T-helper 1 cell treated with Interleukin-12 subunit alpha and Interleukin-12 subunit beta and Interleukin-4 antibody, amounts not matched to agents 30 μg/mL and 1 μg/mL, for 36 hours (primary cell): Measurements from ENCODE around the gene ZMYND15.
A peak's percentile ranks its signal among the peaks of the same experiment; 100 is the strongest.
"Not testable (repeated sequence)": the region's sequence is repeated elsewhere in the genome, so short reads cannot be mapped to it uniquely, and the experiment has no call there.

Experiments
- H3K27ac Mint-ChIP-seq: one replicate; pipeline ENCODE4 v1.8.0; 2021; ENCODE audit warnings: mild to moderate bottlenecking, mixed read lengths
- H3K27me3 Mint-ChIP-seq: one replicate; pipeline ENCODE4 v1.8.0; 2021; ENCODE audit warnings: low read depth, mixed read lengths
- H3K36me3 Mint-ChIP-seq: one replicate; pipeline ENCODE4 v1.8.0; 2021; ENCODE audit warnings: low read depth, mixed read lengths
- H3K4me1 Mint-ChIP-seq: one replicate; pipeline ENCODE4 v1.8.0; 2021; ENCODE audit warnings: low read depth, mixed read lengths
- H3K4me3 Mint-ChIP-seq: one replicate; pipeline ENCODE4 v1.8.0; 2021; ENCODE audit warnings: mild to moderate bottlenecking, moderate library complexity, mixed read lengths
- H3K9me3 Mint-ChIP-seq: one replicate; pipeline ENCODE4 v1.8.0; 2021; ENCODE audit warnings: mixed read lengths

Gene ZMYND15, protein sequence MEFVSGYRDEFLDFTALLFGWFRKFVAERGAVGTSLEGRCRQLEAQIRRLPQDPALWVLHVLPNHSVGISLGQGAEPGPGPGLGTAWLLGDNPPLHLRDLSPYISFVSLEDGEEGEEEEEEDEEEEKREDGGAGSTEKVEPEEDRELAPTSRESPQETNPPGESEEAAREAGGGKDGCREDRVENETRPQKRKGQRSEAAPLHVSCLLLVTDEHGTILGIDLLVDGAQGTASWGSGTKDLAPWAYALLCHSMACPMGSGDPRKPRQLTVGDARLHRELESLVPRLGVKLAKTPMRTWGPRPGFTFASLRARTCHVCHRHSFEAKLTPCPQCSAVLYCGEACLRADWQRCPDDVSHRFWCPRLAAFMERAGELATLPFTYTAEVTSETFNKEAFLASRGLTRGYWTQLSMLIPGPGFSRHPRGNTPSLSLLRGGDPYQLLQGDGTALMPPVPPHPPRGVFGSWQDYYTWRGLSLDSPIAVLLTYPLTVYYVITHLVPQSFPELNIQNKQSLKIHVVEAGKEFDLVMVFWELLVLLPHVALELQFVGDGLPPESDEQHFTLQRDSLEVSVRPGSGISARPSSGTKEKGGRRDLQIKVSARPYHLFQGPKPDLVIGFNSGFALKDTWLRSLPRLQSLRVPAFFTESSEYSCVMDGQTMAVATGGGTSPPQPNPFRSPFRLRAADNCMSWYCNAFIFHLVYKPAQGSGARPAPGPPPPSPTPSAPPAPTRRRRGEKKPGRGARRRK

DNA sequence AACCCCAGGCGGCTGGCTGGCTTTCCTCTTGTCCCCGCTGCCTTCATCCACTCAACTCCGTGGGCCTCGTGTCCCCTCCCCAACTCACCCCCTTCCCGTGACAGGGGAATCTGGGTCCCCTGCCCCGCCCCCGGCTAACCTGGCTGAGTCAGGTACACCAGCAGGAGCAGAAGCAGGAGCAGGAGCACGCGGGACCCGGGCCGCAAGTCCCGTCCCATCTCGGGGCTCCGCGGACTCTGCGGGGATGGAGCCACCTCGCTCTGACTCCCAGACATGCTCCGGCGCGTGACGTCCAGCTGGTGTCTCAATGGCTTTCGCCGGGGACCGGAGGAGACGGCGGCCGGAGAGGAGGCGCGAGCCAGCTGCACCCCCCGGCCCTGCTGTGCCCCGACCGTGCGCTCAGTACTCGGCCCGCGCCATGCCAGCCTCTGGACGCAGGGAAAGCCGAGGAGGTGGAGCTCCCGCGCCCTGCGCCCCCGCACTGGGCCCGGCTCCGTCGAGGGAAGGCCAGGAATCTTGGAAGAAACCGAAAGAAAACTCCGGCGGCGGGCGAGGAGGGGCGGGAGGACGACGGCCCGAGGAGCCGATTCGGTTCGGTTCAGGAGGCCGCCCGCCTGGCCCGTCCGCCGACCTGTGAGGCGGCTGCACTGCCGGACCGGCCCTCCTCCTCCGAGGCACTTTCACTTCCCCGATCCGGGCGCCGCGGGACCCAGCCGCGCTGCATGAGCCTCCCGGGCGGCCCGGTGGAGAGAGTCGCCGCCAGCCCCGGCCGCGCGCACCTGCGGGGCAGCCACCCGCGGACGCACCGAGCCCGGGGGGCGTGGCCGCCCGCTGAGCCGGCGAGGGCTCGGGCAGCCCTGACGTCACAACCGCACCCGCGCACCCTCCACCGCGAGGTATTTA, at the start of gene ZMYND15, which contains the start of gene CXCL16:
TSS of gene ZMYND15 (plus strand) at position 712 of the 903 bp plus-strand sequence. CDS start 716 bp downstream, outside the sequence.
TSS of gene CXCL16 (minus strand) at position 807 of the 903 bp plus-strand sequence. CDS start at position 218, 589 bp downstream.
- Mint-ChIP-seq H3K36me3 (peaks cover 7% of the 10 kb centered on the region), H3K9me3 (no peaks in the 10 kb centered on the region), H3K27ac (peak within 1 kb of the TSS; percentile 53), H3K27me3 (peaks cover 41% of the 10 kb centered on the region), H3K4me1 (peaks cover 23% of the 10 kb centered on the region), H3K4me3 (peak within 1 kb of the TSS; percentile 85)

DNA sequence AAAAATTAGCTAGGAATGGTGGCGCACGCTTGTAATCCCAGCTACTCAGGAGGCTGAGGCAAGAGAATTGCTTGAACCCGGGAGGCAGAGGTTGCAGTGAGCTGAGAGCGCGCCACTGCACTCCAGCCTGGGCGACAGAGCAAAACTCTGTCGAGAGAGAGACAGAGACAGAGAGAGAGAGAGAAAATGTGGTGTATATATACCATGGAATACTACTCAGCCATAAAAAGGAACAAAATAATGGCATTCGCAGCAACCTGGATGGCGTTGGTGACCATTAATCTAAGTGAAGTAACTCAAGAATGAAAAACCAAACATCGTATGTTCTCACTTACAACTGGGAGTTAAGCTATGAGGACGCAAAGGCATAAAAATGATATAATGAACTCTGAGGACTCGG, 49.8 kb upstream of the ZMYND15 start:
- not testable (repeated sequence) for H3K27me3 Mint-ChIP-seq, H3K4me3 Mint-ChIP-seq, H3K4me1 Mint-ChIP-seq, H3K9me3 Mint-ChIP-seq, H3K27ac Mint-ChIP-seq
- H3K36me3 Mint-ChIP-seq, result peaks cover 40% of the 10 kb centered on the region

DNA sequence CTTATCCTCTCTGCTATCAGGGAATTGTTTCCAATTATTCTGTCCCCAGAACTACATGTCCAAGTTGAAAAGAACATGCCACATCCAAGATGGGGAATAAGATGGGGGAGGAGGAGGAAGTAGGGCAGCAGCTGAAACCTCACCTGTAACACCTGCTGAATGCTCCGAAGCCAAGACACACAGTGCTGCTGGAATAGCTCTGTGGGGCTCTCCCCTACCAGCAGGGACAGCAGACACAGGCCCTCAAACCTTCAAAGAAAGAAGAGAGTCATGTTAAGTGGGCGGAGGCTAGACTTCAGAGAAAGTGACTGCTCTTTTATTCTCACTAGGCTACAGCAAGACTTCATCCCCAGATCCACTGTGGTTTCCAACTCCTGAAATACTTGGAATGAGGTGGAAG, 48.9 kb upstream of the ZMYND15 start:
- Mint-ChIP-seq H3K9me3 (no peaks in the 10 kb centered on the region), H3K4me1 (peaks cover 4% of the 10 kb centered on the region), H3K4me3 (no peak overlapping the region), H3K36me3 (peaks cover 39% of the 10 kb centered on the region), H3K27ac (no peak overlapping the region), H3K27me3 (no peaks in the 10 kb centered on the region)

DNA sequence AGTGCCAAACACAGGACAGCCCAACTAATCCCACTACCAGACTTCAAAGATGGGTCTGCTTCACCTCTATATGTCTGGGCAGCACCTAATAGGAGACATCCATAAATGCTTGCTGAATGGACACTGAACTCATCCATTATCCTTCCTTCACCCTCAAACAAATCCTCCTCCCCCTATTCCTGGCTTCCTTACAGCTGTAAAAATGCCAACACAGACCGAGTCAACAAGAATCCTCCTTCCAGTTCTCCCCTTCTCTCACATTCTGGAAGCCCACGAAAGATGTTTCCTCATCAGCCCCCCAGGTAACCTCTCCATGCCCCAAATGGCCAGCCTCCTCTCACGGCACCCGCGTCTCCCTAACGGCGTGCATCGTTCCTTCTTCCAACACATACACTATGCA, 47.9 kb upstream of the ZMYND15 start:
- Mint-ChIP-seq H3K27me3 (no peaks in the 10 kb centered on the region), H3K27ac (peak overlapping the region; percentile 21), H3K36me3 (peaks cover 37% of the 10 kb centered on the region), H3K4me3 (no peak overlapping the region), H3K4me1 (peaks cover 14% of the 10 kb centered on the region), H3K9me3 (no peaks in the 10 kb centered on the region)

DNA sequence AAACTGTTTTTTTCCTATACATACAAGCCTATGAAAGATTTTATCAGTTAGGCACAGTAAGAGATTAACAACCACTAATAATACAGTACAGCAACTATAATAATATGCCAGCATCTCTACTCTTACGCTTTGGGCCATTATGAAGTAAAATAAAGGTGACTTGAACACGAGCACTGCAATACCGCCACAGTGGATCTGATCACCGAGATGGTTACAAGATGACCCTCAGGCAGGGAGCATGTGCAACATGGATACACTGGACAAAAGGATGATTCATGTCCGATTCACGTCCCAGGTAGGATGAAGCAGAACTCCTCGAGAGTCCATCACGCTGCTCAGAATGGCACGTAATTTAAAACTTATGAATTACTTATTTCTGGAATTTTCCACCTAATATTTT, 46.2 kb upstream of the ZMYND15 start:
- Mint-ChIP-seq H3K36me3 (peaks cover 35% of the 10 kb centered on the region), H3K4me3 (no peak overlapping the region), H3K27ac (no peak overlapping the region), H3K4me1 (peaks cover 18% of the 10 kb centered on the region), H3K9me3 (no peaks in the 10 kb centered on the region), H3K27me3 (no peaks in the 10 kb centered on the region)

DNA sequence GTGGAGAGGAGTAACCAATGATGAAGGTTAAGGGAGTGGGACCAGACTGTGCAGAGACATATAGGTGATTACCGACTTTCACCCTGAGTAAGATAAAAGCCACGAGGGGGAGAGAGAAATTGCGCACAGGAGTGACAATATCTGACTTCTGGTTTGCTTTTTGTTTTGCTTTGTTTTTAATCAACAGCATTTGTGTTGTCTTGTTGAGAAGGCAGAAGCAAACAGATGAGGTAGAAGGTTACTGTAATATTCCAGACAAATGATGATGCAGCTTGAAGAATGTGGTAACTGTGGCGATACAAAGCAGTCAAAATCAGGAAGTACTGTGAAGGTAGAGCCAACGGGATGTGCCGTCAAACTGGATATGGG, 43.2 kb upstream of the ZMYND15 start:
- Mint-ChIP-seq H3K4me3 (peak overlapping the region; percentile 63), H3K4me1 (peaks cover 19% of the 10 kb centered on the region), H3K27me3 (no peaks in the 10 kb centered on the region), H3K9me3 (no peaks in the 10 kb centered on the region), H3K36me3 (peaks cover 13% of the 10 kb centered on the region), H3K27ac (peak overlapping the region; percentile 88)

DNA sequence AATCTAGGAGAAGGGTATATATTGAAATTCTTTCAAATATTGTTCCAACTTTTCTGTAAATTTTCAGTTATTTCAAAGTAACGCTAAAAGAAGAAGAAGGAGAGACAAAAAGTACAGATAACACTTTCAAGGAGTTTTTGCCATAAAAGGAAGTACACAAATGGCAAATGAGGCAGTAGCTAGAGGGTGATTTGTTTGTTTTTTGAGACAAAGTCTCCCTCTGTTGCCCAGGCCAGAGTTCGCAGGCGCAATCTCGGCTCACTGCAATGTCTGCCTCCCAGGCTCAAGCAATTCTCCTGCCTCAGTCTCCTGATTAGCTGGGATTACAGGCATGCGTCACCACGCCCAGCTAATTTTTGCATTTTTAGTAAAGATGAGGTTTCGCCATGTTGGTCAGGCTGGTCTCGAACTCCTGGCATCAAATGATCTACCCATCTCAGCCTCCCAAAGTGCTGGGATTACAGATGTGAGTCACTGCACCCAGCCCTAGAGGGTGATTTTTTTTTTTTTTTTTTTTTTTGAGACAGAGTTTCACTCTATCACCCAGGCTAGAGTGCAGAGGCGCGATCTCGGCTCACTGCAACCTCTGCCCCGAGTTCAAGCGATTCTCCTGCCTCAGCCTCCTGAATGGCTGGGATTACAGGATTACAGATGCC, 40.1 kb upstream of the ZMYND15 start:
- not testable (repeated sequence) for H3K27ac Mint-ChIP-seq, H3K4me3 Mint-ChIP-seq, H3K27me3 Mint-ChIP-seq, H3K9me3 Mint-ChIP-seq
- peaks cover 11% of the 10 kb centered on the region for H3K36me3 Mint-ChIP-seq
- H3K4me1 Mint-ChIP-seq, result peaks cover 35% of the 10 kb centered on the region

DNA sequence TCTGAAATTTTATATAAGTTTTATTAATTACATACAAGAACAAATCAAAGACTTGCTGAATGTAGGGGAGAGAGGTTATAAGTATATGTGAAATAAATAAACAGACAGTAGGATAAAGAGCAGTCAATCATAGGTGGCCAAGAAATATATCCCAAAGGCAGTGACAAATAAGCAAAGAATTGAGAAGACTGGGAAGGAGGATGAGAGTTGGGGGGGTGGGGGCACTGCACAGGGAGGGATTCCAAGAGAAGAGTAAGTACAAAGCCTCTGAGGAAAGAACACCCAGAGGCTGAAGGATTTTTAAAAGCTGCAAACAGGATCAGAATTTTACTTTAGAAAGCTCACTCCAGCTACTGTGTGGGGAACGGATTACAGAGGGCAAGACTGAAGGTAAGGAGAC, 38.5 kb upstream of the ZMYND15 start:
- peaks cover 38% of the 10 kb centered on the region for H3K4me1 Mint-ChIP-seq

DNA sequence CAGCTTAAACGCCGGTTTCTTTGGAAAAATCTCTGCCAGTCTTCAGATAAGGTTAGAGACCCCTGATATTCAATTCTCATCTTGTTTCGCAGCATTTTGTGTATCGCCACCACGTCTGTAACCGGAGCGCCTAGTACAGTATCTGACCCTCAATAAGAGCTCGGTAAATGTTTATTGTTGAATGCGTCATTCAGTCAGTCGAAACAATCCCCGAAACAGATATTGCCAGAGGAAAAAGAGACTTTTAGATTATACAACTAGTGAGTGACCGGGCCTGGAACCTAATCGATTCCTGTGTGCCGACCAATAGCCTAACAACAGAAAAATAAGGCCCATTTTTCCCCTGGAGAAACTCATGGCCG, 36.3 kb upstream of the ZMYND15 start:
- peaks cover 34% of the 10 kb centered on the region for H3K4me1 Mint-ChIP-seq
- H3K36me3 Mint-ChIP-seq, result peaks cover 5% of the 10 kb centered on the region
- no peaks in the 10 kb centered on the region for H3K9me3 Mint-ChIP-seq
- H3K4me3 Mint-ChIP-seq, result peak overlapping the region; percentile 89
- no peaks in the 10 kb centered on the region for H3K27me3 Mint-ChIP-seq
- peak overlapping the region; percentile 93 for H3K27ac Mint-ChIP-seq

More for the DNA sequence above, 38.5 kb upstream of the ZMYND15 start:
- Mint-ChIP-seq H3K36me3 (peaks cover 13% of the 10 kb centered on the region), H3K9me3 (no peaks in the 10 kb centered on the region), H3K27me3 (no peaks in the 10 kb centered on the region), H3K4me3 (no peak overlapping the region), H3K27ac (peak overlapping the region; percentile 50)

DNA sequence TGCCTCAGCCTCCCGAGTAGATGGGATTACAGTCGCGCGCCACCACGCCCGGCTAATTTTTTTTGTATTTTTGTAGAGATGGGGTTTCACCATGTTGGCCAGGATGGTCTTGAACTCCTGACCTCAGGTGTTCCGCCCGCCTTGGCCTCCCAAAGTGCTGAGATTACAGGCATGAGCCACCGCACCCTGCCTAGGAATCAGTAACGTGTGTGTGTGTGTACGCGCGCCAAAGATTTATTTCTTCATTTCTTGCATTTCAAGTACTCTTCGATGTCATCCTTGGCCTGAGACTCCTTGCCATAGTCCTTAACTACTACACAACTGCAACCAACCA, 35.1 kb upstream of the ZMYND15 start:
- peak overlapping the region; percentile 93 for H3K27ac Mint-ChIP-seq
- not testable (repeated sequence) for H3K27me3 Mint-ChIP-seq, H3K36me3 Mint-ChIP-seq, H3K9me3 Mint-ChIP-seq
- H3K4me3 Mint-ChIP-seq, result peak overlapping the region; percentile 89
- peaks cover 42% of the 10 kb centered on the region for H3K4me1 Mint-ChIP-seq

DNA sequence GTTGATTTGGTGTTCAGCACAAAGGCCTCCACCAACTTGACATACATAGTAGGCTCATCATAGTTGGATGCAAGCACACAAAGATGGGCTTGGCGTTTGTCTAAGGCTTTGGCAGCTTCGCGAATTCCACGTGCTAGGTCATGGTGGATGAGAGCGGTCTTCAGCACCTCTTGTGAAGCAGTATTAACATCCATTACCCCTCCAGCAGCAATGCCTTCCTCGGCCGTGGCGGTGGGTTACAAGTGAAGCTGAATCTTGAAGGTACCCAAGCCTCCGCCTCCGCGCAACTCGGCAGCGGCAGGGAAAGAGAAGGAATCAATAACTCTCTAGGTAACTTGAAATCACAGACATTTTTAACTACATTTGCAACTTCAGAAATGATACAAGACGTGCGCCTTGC, 34.6 kb upstream of the ZMYND15 start:
- Mint-ChIP-seq H3K27me3 (no peaks in the 10 kb centered on the region), H3K4me1 (peaks cover 45% of the 10 kb centered on the region), H3K4me3 (peak overlapping the region; percentile 89), H3K36me3 (peaks cover 5% of the 10 kb centered on the region), H3K9me3 (no peaks in the 10 kb centered on the region), H3K27ac (peak overlapping the region; percentile 93)

DNA sequence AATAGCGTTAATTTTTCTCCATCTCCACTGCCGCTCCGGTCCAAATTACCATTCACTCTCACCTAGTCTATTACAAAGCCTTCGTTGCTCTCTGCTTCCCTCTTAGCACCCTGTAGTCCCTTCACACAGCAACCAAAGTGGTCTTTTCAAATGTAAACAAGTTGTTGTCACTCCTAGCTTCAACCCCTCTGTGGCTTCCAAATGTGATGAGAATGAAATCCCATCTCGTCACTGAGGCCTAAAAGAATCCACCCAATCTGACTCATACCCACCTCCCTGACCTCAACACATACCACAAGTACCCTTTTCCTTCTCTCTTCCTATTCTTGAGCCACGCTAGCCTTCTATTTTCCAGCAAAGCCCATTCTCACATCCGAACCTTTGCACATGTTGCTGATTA, 33.5 kb upstream of the ZMYND15 start:
- no peaks in the 10 kb centered on the region for H3K27me3 Mint-ChIP-seq
- peak overlapping the region; percentile 45 for H3K27ac Mint-ChIP-seq
- H3K36me3 Mint-ChIP-seq, result peaks cover 5% of the 10 kb centered on the region
- H3K4me1 Mint-ChIP-seq, result peaks cover 43% of the 10 kb centered on the region
- peak overlapping the region; percentile 61 for H3K4me3 Mint-ChIP-seq
- H3K9me3 Mint-ChIP-seq, result no peaks in the 10 kb centered on the region

DNA sequence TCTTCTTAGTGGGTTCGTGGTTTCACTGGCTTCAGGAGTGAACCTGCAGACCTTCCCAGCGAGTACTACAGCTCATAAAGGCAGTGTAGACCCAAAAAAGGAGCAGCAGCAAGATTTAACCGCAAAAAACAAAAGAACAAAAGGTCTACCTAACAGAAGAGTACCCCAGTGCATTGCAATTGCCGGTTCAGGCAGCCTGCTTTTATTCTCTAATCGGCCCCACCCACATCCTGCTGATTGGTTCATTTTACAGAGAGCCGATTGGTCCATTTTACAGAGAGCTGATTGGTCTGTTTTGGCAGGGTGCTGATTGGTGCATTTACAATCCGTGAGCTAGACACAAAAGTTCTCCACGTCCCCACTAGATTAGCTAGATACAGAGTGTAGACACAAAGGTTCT, 31.2 kb upstream of the ZMYND15 start:
- H3K9me3 Mint-ChIP-seq, result no peaks in the 10 kb centered on the region
- peak overlapping the region; percentile 39 for H3K27ac Mint-ChIP-seq
- peaks cover 6% of the 10 kb centered on the region for H3K36me3 Mint-ChIP-seq
- H3K4me3 Mint-ChIP-seq, result no peak overlapping the region
- H3K27me3 Mint-ChIP-seq, result no peaks in the 10 kb centered on the region
- H3K4me1 Mint-ChIP-seq, result peaks cover 37% of the 10 kb centered on the region
